Mesenchymal stem cell (in vitro differentiated cells and primary cell): ENCODE results near the gene RPS6KA6.

Experiments used
- DNase-seq: peaks from one replicate; pipeline ENCODE4 v3.0.0-alpha.2; 2013
- H2AFZ ChIP-seq: one replicate; pipeline ENCODE4 v1.6.1; 2013; ENCODE audit warnings: low read depth, mild to moderate bottlenecking, control low read depth, inconsistent platforms, low read length, moderate library complexity
- H2AK5ac ChIP-seq: 2 replicates; pipeline ENCODE4 v1.6.1; 2013; ENCODE audit warnings: low read length, moderate library complexity, mild to moderate bottlenecking, inconsistent platforms; ENCODE audit not compliant: severe bottlenecking
- H2BK120ac ChIP-seq: one replicate; pipeline ENCODE4 v1.6.1; 2013; ENCODE audit warnings: low read depth, mild to moderate bottlenecking, inconsistent platforms, low read length, moderate library complexity
- H2BK12ac ChIP-seq, 2 experiments: one replicate each; pipeline ENCODE4 v1.6.1; 2013; ENCODE audit warnings: inconsistent platforms in 2 of 2, low read length in 2 of 2, mild to moderate bottlenecking in 2 of 2, moderate library complexity in 2 of 2, control low read depth in 1 of 2
- H2BK15ac ChIP-seq: one replicate; pipeline ENCODE4 v1.6.1; 2013; ENCODE audit warnings: mild to moderate bottlenecking, low read depth, inconsistent platforms; ENCODE audit not compliant: poor library complexity, severe bottlenecking
- H2BK5ac ChIP-seq: 2 replicates; pipeline ENCODE4 v1.6.1; 2013; ENCODE audit warnings: low read depth, mild to moderate bottlenecking, low read length, control low read depth, inconsistent platforms; ENCODE audit not compliant: poor library complexity, severe bottlenecking
- H3K14ac ChIP-seq, 2 experiments: one replicate each; pipeline ENCODE4 v1.6.1; 2013; ENCODE audit warnings: inconsistent platforms in 2 of 2, low read length in 2 of 2, control low read depth in 1 of 2, mild to moderate bottlenecking in 1 of 2, moderate library complexity in 1 of 2
- H3K18ac ChIP-seq, 2 experiments: one replicate each; pipeline ENCODE4 v1.6.1; 2013; ENCODE audit warnings: inconsistent platforms in 2 of 2, low read length in 2 of 2, control low read depth in 1 of 2, low read depth in 1 of 2, mild to moderate bottlenecking in 1 of 2
- H3K23ac ChIP-seq, 2 experiments: one replicate each; pipeline ENCODE4 v1.6.1; 2013; ENCODE audit warnings: inconsistent platforms in 2 of 2, low read length in 2 of 2, mild to moderate bottlenecking in 2 of 2, moderate library complexity in 2 of 2, control low read depth in 1 of 2
- H3K27ac ChIP-seq: 2 replicates; pipeline ENCODE4 v1.5.1; 2013; ENCODE audit warnings: mild to moderate bottlenecking, moderate library complexity, low read length, control low read depth, inconsistent platforms; ENCODE audit not compliant: poor library complexity, severe bottlenecking
- H3K27me3 ChIP-seq, 2 experiments: 2 replicates each; pipeline versions ENCODE4 v1.6.1 to v1.7.0; 2013; ENCODE audit warnings: low read length in 2 of 2, mild to moderate bottlenecking in 2 of 2, moderate library complexity in 2 of 2, control low read depth in 1 of 2, inconsistent platforms in 1 of 2; ENCODE audit not compliant: control insufficient read depth in 1 of 2, insufficient read depth in 1 of 2
- H3K36me3 ChIP-seq, 2 experiments: 2 replicates each; pipeline versions ENCODE4 v1.6.1 to v1.7.0; 2013; ENCODE audit warnings: low read length in 2 of 2, control low read depth in 1 of 2, inconsistent platforms in 1 of 2, low read depth in 1 of 2, mild to moderate bottlenecking in 1 of 2; ENCODE audit not compliant: insufficient read depth in 2 of 2, control insufficient read depth in 1 of 2
- H3K4ac ChIP-seq, 2 experiments: one replicate each; pipeline ENCODE4 v1.6.1; 2013; ENCODE audit warnings: inconsistent platforms in 2 of 2, low read length in 2 of 2, mild to moderate bottlenecking in 2 of 2, moderate library complexity in 2 of 2, control low read depth in 1 of 2, low read depth in 1 of 2
- H3K4me1 ChIP-seq: 2 replicates; pipeline ENCODE4 v1.6.1; 2013; ENCODE audit warnings: low read depth, low read length, control low read depth; ENCODE audit not compliant: control insufficient read depth, insufficient read depth
- H3K4me2 ChIP-seq: 2 replicates; pipeline ENCODE4 v1.6.1; 2013; ENCODE audit warnings: low read length, mild to moderate bottlenecking, inconsistent platforms; ENCODE audit not compliant: poor library complexity, severe bottlenecking
- H3K4me3 ChIP-seq, 2 experiments: 2 replicates each; pipeline versions ENCODE4 v1.5.1 to v1.7.0; 2013; ENCODE audit warnings: low read length in 2 of 2, mild to moderate bottlenecking in 2 of 2, control low read depth in 1 of 2, low read depth in 1 of 2; ENCODE audit not compliant: insufficient read depth in 1 of 2
- H3K79me1 ChIP-seq: replicated peaks from 2 replicates; pipeline ENCODE4 v1.6.1; 2013; ENCODE audit warnings: mild to moderate bottlenecking, control low read depth, low read length, inconsistent platforms; ENCODE audit not compliant: poor library complexity, severe bottlenecking
- H3K9ac ChIP-seq: 2 replicates; pipeline ENCODE4 v1.7.0; 2013; ENCODE audit warnings: mild to moderate bottlenecking, low read length, moderate library complexity
- H3K9me3 ChIP-seq: 2 replicates; pipeline ENCODE4 v1.7.0; 2013; ENCODE audit warnings: mild to moderate bottlenecking, low read length; ENCODE audit not compliant: control insufficient read depth
- H4K8ac ChIP-seq: one replicate; pipeline ENCODE4 v1.6.1; 2013; ENCODE audit warnings: inconsistent platforms, mild to moderate bottlenecking, low read length, moderate library complexity
- H4K91ac ChIP-seq: one replicate; pipeline ENCODE4 v1.6.1; 2013; ENCODE audit warnings: mild to moderate bottlenecking, low read length, inconsistent platforms
- WGBS: methylation state at CpG from one replicate; pipeline ENCODE4 v1.1.7; 2013; ENCODE audit warnings: mixed read lengths; 5-methylcytosine and 5-hydroxymethylcytosine counted together

Gene RPS6KA6

DNA sequence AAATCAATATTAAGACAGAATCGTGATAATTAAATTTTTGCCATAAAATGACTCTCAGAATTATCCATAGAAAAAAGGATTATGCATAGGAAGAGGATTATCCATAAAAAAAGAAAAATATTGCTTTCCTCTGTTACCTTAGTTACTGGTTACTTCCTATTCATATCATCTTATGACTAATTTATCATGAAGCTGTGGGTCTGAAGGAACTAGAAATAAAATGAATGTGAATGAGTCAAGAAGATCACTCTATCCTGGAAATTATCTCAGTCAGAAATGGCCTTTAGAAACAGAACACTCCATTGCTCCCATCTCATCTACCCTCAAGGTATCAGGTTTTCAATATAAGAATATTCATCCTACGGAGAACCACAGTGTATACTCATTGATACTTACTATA lies 19.4 kb downstream of the RPS6KA6 start:
- Histone ChIP-seq H3K9ac (peak overlapping the region; percentile 87), H4K8ac (no peak overlapping the region), H3K79me1 (no peaks in the 10 kb centered on the region), H3K4me2 (no peak overlapping the region), H2BK12ac (no peak overlapping the region), H3K14ac (no peak overlapping the region), H4K91ac (no peak overlapping the region), H2AK5ac (no peak overlapping the region), H2BK5ac (no peak overlapping the region), H2BK120ac (no peak overlapping the region), H2BK15ac (no peak overlapping the region), H3K23ac (no peak overlapping the region), H3K9me3 (no peaks in the 10 kb centered on the region), H3K27me3 (no peaks in the 10 kb centered on the region), H3K18ac (no peak overlapping the region), H3K4ac (no peak overlapping the region), H3K4me3 (no peak overlapping the region), H3K4me1 (no peaks in the 10 kb centered on the region), H2AFZ (no peak overlapping the region), H3K27ac (no peak overlapping the region), H3K36me3 (no peaks in the 10 kb centered on the region)
- WGBS, result no CpG with 5 or more reads among the region's 2 CpGs
- no peak for DNase-seq

DNA sequence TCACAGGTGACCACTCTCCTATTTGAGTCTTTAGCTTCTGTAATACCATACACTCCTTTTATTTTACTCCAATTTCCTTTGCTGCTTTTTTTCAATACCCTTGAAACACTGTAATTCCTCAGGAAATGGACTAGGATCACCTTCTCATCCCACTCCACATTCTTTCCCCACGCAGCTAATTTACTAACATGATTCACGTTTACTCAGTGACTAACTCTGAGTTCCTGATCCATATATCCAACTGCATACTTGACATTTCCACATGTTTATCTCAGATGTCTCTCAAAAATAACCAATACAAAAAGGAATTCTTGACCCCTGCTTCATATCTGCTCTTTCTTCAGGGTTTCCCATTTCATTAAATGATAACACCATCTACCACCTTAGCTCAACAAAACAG lies 19.9 kb downstream of the RPS6KA6 start:
- H3K18ac ChIP-seq, result no peak overlapping the region
- no peaks in the 10 kb centered on the region for H3K27me3 ChIP-seq
- no peak overlapping the region for H2BK15ac ChIP-seq
- DNase-seq, result peak; percentile 4
- no peak overlapping the region for H3K4ac ChIP-seq
- no peaks in the 10 kb centered on the region for H3K4me1 ChIP-seq
- H2AK5ac ChIP-seq, result no peak overlapping the region
- H3K27ac ChIP-seq, result no peak overlapping the region
- H3K36me3 ChIP-seq, result no peaks in the 10 kb centered on the region
- 0% methylated on average over 2 of the region's 2 CpGs for WGBS
- H2AFZ ChIP-seq, result no peak overlapping the region
- no peak overlapping the region for H3K14ac ChIP-seq
- no peak overlapping the region for H4K8ac ChIP-seq
- no peak overlapping the region for H2BK5ac ChIP-seq
- H2BK120ac ChIP-seq, result no peak overlapping the region
- H4K91ac ChIP-seq, result no peak overlapping the region
- peak overlapping the region; percentile 87 for H3K9ac ChIP-seq
- no peak overlapping the region for H2BK12ac ChIP-seq
- H3K4me2 ChIP-seq, result no peak overlapping the region
- H3K9me3 ChIP-seq, result no peaks in the 10 kb centered on the region
- no peaks in the 10 kb centered on the region for H3K79me1 ChIP-seq
- H3K23ac ChIP-seq, result no peak overlapping the region
- H3K4me3 ChIP-seq, result no peak overlapping the region

DNA sequence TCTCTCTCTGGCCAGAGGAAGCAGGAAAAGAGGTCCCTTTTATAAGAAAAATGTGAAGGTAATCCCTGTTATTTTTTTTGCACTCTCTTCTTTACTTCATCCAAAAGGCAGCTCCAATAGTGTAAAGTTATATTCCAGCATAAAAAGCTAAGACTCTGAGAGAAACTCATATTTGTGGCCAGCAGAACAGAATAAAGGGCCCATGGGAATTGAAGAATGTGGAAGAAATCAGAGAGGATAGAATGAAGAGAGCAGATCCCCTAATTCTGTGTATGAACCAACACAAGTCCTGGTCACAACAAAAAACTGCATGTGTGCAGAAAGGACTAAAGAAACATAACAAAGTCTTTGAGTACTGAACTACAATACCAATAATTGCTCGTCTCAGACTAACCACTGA lies 22.3 kb downstream of the RPS6KA6 start:
- 64% methylated on average over 1 of the region's 1 CpG for WGBS
- no peaks in the 10 kb centered on the region for H3K9me3 ChIP-seq
- no peaks in the 10 kb centered on the region for H3K36me3 ChIP-seq
- H4K8ac ChIP-seq, result no peak overlapping the region
- H2BK12ac ChIP-seq, result no peak overlapping the region
- no peak overlapping the region for H3K4ac ChIP-seq
- H3K79me1 ChIP-seq, result no peaks in the 10 kb centered on the region
- no peak overlapping the region for H2AK5ac ChIP-seq
- H2AFZ ChIP-seq, result no peak overlapping the region
- no peaks in the 10 kb centered on the region for H3K27me3 ChIP-seq
- no peak overlapping the region for H4K91ac ChIP-seq
- peak overlapping the region in 1 of 2 experiments; percentile 45 for H3K4me3 ChIP-seq
- no peak for DNase-seq
- no peak overlapping the region for H3K23ac ChIP-seq
- H3K18ac ChIP-seq, result no peak overlapping the region
- H3K4me2 ChIP-seq, result no peak overlapping the region
- H3K27ac ChIP-seq, result no peak overlapping the region
- no peak overlapping the region for H2BK120ac ChIP-seq
- peak overlapping the region; percentile 82 for H3K9ac ChIP-seq
- H2BK15ac ChIP-seq, result no peak overlapping the region
- no peaks in the 10 kb centered on the region for H3K4me1 ChIP-seq
- no peak overlapping the region for H3K14ac ChIP-seq
- H2BK5ac ChIP-seq, result no peak overlapping the region

DNA sequence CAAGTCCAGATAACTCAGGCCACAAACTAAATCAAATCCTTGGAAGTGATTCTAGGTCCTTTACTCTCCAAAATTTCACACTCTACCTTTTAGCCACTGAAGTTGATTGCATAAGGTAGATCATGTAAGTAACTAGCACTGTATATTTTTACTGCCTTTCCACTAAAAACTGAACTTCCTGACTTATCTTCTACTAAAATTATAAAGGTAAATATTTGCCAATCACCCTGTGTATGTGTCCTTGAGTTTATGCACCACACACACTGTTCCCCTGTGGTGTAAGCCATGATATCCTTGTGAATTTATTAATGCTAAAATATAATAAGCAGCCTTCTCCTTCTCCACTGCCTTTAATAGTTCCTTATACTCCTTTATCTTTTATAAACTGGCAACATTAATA lies 25.6 kb downstream of the RPS6KA6 start:
- Histone ChIP-seq H3K27me3 (no peaks in the 10 kb centered on the region), H3K4me3 (no peak overlapping the region), H2BK5ac (no peak overlapping the region), H4K91ac (no peak overlapping the region), H2BK120ac (no peak overlapping the region), H3K4me2 (no peak overlapping the region), H3K18ac (no peak overlapping the region), H3K14ac (no peak overlapping the region), H4K8ac (no peak overlapping the region), H2AFZ (no peak overlapping the region), H3K79me1 (no peaks in the 10 kb centered on the region), H3K4ac (no peak overlapping the region), H2BK15ac (no peak overlapping the region), H2BK12ac (no peak overlapping the region), H3K23ac (no peak overlapping the region), H3K9ac (no peak overlapping the region), H3K36me3 (no peaks in the 10 kb centered on the region), H3K4me1 (no peaks in the 10 kb centered on the region), H3K27ac (no peak overlapping the region), H3K9me3 (no peaks in the 10 kb centered on the region), H2AK5ac (no peak overlapping the region)
- DNase-seq, result no peak
